ENCODE data around the gene PIP4P1.

The PIP4P1 gene

DNA sequence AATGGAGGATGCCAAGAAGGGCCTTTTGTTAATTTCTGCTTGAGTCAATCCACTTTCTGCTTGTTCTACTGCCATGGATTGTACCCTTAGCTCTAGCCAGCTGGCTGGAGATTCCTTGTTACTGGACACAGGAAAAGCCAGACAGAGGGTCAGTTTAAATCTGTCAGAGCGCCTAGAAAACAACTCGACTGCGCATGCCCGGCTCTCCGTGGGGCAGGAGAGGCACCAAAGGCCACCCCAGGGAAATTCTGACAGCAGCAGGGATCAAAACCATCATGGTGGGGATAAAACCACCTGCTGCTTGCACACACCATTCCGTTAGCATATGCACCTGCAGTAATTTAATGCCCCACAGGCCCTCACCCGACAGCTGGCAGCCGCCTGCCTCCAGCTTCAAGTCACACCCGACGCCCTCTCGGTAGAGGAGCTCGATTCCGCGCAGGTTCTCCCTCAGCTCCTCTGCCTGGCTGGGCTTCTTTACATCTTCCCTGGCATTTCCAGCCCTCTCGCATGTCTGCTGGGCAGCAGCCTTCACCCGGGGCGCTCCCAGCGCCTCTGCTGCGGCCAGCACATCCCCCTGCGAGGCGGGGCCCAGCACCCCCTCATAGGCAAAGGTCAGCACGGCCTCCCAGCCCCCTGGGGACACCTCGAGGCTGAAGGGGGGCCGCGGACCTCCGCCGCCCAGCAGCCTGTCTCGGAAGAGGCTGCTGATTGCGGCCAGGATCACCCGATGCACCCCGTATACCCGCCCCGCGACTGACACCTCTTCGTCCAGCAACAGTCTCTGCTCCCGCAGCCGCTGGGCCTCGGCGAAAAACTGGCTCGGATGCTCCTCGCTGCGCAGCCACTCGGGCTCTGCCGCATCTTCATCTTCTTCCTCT, 26.3 kb downstream of the PIP4P1 start:
- FAIRE-seq: no peak

DNA sequence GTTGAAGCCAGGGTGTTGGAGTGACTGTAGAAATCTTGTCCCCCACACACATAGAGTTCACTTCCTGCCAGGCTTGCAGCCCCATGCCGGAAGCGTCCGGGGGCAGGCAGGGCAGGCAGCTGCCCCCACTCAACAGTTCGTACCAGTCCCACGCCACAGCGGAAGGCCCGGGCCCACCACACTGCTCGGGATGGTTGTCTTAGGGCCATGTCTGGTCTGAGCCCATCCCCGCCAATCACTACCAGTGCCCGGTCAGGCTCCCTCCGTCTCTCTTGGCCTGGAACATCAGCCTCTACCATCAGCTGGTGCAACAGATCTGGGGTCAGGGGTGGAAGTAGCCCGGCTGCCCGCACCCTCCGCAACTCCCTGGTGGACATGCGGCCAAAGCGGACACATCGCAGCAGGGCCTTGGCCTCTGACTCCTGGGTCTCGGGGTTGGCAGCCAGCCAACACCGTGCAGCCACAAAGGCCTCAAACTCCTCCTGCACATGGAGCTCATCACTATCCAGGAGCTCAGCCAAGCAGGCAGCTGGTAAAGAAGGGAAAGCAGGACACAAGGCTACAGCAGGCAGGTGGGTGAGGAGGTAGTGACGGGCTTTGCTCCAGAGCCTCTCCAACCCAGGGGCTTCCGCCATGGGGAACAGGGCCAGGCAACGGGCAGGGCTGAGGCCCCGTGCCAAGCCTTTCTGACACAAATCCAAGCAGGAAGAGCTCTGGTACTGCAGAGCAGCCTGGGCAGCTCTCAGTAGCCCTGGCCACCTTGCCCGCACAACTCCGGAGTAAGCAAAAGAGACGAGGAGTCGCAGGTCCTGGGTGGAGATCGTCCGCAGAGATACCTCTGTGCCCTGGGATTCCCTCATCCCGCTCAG, 31.2 kb downstream of the PIP4P1 start:
- FAIRE-seq: no peak

DNA sequence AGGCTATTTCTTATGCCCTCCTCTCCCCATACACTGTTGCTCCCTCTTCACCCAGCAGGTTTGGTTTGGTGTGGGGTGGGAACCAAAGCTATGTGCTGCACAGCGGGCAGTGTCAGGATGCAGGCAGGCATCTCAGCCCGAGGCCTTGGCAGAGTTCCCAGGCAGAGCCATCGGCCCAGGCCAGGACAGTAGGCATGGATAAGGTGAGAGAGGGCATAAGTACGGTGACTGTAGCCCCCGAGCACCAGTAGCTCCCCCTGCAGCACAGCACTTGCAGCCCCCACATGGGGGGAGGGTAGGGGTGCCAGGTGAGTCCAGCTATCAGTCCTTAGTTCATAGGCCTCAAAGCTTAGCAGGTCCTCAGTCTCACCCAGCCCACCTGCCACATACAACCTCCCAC, 32.4 kb downstream of the PIP4P1 start:
- no peak for FAIRE-seq

DNA sequence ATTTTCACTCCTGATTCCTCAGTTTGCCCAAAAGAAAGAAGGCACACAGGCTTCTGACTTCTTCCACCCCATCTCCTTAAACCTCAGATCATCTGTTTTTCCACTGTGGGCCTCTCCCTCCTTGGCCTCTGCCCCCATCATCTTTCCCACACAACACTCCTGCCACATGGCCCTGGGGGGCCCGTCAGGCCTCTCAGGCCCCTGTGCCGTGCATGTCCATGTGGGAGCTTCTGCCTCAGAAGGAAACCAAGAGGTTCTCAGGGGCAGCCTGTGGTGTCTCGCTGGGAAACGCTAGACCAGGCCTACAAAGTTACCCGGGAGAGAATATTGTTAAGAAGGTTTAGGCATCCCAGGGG, 33.2 kb downstream of the PIP4P1 start:
- no peak for FAIRE-seq

DNA sequence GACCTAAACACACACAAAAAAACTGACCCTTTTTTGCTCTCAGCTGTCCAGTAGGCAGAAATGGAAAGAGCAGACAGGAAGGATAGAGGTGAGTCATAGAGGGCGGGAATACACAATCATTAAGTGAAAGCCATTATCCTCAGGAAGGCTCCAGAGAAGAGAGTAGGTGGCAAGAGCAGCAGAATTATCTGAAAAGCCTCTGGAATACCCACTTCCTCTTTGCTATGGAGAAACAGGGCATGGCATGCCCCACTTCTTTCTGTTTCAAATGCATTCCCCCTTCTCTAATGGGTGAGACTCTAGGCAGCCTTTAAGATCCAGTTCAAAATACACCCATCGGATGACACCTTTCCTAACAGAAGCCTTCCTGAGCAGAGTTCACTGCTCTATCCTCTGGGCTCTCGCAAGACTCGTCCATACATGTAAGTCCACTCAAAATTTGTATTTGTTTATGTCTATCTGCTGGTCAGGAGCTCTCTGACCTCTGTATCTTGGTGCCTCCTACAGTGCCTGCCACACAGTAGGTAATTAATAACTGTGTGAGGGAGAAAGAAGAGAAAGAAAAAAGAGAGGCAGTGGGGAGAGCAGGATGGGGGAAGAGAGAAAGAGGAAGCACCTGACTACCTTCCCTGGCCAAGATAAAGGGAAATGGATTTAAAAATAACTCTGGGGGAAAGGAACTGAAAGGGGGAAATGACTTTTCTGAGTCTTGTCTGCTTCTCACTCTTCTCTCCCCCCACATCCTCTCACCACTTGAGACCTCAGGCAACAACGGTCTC, 33.8 kb downstream of the PIP4P1 start:
- FAIRE-seq: no peak

DNA sequence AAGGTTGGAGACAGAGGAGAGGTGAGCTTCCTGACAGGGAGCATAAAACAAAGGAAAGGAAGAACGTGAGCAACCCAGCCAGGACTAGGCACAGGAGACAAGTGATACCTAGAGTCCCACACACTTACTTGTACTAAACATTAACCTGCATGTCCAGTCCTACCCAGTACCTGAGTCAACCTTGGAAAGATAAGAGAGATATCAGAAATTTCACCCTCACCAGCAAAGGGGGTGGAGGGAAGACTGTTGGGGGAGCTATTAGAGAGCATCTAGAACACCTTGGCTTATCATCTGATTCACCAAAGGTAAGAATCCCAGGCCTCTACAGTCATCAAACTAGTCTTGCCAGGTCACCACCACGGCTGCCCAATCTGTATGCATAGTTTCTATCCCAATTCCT, 36.4 kb downstream of the PIP4P1 start:
- FAIRE-seq: no peak

DNA sequence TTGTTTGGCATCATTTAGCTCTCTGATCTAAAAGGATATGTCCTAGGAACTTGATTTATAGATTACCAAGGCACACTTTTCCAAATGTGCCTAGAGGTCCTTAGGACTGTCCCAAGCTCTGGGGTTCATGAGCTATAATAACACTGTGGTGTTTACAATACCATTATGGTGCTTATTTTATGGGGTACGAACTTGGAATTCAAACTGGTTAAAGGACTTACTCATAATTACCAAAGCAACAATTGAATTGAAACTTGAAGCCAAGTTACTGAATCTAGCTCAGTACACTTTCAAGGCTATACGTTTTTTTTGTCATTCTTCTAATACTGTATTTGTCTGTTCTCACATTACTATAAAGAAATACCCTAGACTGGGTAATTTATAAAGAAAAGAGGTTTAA, 38.3 kb downstream of the PIP4P1 start:
- no peak for FAIRE-seq

DNA sequence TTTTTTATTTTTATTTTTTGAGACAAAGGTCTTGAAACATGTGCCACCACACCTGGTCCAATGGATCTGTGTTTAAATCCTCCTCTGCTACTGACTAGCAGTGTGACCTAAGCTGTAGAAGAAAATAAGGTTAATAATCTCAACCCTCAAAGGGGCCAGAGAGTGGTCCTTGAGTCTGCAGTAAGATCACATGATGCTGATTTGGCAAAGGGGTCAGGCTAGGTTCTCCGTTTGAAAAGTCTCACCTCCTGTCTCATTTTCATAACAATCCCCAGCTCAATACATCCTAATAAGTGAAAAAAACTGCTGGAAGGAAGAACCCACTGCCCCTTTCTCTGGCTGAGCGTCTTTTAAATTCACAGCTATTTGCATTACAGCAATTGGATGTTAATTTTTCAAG, 40.0 kb downstream of the PIP4P1 start:
- FAIRE-seq: no peak

DNA sequence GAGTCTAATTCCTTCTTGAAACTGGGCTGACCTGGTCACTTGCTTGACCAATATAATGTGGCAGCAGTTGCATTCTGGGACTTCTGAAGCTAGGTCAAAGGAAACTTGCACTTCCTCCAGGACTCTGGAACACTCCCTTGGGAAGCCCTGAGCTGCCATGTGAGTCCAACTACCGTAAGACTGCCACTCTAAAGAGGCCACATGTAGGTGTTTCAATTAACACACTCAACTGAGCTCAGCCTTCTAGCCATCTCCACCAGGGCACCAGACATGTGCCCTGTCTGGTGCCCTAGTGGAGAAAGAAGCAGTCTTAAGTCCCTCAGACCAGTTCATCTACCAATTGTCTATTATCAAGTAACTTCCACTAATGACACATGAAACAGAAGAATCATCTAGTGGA, 41.8 kb downstream of the PIP4P1 start:
- no peak for FAIRE-seq

DNA sequence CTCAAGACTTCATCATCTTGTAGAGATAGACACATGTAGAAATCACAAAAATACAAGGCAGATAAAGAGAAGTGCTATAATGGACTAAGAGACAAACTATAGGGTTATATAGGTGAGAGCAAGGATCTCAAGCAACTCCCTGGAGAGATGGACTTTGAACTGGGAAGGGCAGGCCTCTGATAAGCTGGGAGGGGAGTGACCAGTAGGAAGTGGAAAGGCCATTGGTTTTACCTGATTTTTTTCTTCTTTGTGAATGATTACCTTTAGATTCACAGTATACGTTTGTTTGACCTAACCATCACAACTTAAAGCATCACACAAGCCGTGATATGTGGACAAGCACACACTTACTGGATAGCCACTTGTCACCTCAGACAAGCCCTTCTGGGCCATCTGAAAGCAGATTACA, 42.7 kb downstream of the PIP4P1 start:
- no peak for FAIRE-seq

DNA sequence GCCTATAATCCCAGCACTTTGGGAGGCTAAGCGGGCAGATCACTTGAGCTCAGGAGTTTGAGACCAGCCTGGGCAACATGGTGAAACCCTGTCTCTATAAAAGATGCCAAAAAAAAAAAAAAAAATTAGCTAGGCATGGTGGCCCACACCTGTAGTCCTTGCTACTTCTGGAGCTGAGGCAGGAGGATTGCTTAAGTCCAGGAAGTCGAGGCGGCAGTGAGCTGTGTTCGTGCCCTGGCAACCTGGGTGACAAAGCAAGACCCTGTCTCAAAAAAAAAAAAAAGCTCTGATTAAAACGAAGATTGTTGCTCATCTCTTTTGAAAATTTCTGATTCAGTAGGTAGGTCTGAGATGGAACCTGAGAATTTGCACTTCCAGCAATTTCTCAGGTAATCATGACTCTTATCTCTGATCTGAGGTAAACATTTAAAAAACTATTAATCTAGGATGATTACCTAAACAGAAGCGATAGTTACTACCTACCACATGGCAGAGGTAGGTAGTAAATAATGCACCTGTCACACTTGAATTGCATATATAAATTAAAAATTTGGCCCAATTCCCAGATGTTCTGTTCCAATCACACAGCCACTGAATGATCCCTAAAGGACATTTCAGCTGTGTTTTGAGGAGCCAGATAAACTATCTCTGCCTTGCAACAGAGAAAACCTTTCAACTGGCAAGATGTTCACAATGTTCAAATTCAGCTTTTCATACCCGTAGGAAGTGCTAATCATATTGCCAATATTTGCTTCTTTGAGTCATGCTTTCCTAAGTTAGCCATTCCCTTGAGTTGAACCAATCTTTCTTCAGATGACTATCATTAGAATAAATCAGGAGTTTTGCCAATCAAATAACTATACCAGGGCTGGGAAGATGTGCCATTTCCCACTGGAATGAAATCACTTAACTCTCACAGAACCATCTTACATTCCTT, 43.7 kb downstream of the PIP4P1 start:
- no peak for FAIRE-seq

DNA sequence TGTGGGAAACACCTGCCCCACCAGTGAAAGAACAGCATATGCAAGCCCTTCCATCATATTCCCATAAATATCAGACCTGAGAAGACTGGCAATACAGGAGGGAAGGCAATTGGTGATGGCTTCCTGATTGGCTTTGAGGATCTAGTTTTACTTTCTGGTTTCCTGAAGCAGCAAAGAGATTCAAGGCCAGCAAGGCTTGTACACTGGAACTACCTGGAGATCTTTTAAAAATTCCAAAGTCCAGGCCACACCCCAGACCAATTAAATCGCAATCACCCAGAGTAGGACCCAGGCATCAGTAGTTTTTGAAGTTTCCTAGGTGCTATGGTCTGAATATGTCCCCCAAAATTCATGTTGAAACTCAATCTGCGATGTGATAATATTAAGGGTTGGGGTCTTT, 45.0 kb downstream of the PIP4P1 start:
- no peak for FAIRE-seq

DNA sequence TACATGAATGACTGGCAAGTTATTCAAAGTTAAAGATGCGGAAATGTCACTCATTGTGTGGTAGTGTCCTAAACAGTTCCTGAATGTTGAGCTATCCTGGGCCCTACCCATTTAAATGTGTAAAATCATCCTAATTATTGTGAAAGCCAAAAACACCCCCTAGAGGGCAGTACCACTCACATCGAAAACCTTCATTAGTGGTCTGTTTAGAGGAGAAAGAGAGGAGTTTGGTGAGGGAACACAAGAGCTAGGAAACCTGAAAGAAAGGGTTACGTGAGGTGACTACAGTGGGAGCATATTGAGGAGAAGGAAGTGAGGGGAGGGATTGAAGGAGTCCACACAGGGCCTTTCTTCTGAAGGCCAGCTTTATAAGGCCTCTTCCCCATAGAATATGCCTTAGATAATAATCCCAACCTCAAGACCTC, 45.4 kb downstream of the PIP4P1 start:
- FAIRE-seq: peak; percentile 83

DNA sequence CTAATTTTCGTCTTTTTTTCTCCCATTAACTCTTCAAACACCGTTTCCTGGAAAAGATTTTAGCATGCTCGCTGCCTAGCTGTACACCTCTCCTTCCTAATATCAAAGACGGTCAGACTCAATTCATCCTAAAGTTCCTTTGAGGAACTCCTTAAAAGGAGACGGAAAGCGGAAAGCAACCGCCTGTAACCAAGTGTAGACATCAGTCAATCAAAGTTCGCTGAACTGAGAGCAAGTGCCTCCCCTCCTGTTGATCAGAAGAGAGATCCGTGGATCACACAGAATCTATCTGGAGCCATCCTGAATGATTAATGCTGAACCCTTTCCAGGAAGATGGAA, 47.5 kb downstream of the PIP4P1 start:
- FAIRE-seq: no peak

DNA sequence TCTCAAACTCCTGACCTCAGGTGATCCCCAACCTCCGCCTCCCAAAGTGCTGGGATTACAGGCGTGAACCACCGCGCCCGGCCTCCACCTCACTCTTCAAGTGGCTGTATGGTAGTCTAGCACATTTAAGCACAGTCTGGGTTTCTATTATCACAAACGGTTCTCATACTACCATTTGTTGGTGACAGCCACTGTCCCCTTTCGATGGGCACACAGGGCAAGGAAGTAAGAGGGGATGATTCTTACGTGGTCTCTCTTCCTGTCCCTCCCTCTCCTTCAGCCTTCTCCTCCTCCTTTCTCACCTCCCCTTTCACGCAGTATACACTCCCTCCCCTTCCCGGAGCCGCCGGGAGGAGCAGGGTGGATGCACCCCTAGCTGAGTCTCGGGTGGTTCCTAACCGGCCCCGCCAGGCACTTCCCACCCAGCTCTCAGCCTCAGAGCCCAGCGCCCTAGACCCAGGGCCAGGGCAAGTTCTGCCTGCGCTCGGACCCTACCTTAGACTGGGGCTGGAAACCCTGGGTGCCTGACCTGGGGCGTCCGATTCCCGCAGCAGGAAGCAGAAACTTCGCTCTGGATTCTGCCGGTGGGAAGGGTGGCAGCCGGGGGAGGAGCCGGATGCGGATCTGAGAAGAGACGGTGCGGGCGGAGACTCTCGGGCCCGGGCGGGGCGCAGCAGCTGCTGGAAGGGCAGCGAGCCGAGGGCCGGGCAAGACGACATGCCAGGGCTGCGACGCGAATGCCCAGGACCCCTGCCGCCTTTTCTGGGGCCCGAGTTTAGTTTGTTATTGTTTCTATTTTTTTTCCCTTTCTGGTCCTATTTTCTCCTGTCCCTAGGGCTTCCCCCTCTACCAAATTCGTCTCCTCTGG, 48.1 kb downstream of the PIP4P1 start, which contains the start of gene TEP1:
Gene TEP1 (minus strand): TSS at position 626 of the 868 bp plus-strand sequence. CDS start 5,062 bp downstream, outside the sequence.
- FAIRE-seq: no peak

DNA sequence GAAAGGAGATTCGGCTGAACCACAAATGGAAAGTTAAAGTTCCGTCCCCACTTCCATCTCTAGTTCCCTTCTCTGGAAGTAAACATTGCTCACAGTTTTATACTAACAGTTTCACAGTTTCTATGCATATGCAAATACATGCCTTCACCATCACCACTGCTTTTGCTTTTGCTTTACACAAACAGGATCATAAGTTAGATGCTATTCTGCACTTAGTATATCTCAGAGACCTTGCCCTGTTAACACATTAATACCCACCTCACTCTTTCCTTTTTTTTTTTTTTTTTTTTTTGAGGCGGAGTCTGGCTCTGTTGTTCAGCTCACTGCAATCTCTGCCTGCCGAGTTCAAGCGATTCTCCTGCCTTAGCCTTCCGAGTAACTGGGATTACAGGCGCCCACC, 48.8 kb downstream of the PIP4P1 start:
- FAIRE-seq: no peak

DNA sequence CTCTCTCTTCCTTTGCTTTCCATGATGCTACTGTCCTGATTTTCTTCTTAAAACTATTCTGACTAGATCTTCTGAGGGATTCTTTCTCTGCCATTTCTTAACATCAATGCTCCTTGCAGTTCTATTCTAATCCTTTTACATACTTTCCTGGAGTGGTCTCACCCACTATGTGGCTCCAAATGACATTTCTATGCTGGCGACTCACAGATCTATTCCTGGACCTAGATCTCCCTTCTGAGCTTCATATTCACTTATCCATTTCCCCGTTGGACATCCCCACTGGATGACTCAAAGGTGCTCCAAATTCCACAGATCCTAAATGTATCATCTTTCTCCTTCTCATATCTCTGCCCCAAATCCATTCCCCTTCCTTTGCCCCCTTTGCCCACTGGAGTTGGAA, 52.0 kb downstream of the PIP4P1 start:
- FAIRE-seq: no peak
